GM19467 (cell line): ENCODE measurements around the gene TSPAN15.

Experiments
- ATAC-seq: cut with Tn5 transposase; IDR thresholded peaks from one replicate; pipeline ENCODE4 v1.9.1; 2021; ENCODE audit warnings: mild to moderate bottlenecking, moderate library complexity; ENCODE audit not compliant: unreplicated experiment

TSPAN15 gene

GRCh38 chr10:69464801-69465401 lies 13.6 kb downstream of the TSPAN15 start:
- no peak for ATAC-seq

GRCh38 chr10:69465457-69466157 lies 14.3 kb downstream of the TSPAN15 start:
- no peak for ATAC-seq

GRCh38 chr10:69466158-69466490 lies 14.9 kb downstream of the TSPAN15 start:
- no peak for ATAC-seq

DNA sequence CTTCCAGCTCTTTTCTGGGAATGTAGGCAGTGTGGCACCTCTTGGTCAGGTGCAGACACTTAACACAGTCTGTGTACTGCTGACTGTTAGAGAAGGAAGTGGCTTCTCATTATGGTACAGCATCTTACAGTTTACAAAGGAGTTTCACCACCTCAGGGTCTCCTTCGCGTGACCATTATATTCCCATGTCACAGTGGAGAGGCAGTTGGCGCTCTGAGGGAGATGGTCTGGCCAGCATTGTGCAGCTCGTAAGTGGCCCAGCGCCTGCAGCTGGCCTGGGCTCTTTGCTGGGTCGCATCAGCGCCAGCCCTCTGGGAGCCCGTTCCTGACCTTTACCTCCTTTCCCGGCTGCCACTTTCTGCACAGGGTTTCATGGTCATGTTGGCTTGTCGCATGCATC lies 15.4 kb downstream of the TSPAN15 start:
- no peak for ATAC-seq

GRCh38 chr10:69467928-69468750 lies 16.9 kb downstream of the TSPAN15 start:
- ATAC-seq: no peak

DNA sequence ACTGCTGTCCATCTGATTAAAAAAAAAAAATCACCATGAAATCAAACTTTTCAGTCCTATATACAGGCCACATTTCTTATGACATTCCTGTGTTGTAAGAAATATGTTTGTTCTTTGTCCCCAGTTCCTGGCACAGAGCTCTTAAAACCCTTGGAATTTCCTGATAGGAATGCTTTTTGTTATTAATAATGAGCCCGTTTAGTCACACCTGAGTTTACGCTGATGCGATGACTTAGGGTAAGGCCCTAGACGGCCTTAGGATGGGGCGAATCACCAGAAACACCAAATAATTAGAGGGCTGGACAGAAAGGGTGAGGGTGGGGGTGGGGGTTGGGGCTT lies 17.5 kb downstream of the TSPAN15 start:
- ATAC-seq: no peak

DNA sequence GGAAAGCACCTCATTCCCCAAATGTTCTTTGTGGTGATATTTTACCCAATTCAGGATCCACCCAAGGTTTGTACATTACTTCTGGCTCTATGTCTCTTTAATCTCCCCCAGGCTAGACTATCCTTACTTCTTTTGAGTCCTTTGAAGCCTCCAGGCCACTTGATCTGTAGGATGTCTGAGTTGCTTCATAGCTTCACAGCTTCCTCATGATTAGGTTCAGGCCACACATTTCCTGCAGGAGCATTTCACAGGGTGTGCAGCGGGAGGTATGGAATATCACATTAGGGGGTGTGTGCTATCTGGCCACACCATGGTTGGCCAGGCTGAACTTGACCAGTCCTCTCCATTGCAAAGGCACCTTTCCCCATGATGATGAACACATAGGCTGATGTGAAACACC lies 18.7 kb downstream of the TSPAN15 start:
- no peak for ATAC-seq

DNA sequence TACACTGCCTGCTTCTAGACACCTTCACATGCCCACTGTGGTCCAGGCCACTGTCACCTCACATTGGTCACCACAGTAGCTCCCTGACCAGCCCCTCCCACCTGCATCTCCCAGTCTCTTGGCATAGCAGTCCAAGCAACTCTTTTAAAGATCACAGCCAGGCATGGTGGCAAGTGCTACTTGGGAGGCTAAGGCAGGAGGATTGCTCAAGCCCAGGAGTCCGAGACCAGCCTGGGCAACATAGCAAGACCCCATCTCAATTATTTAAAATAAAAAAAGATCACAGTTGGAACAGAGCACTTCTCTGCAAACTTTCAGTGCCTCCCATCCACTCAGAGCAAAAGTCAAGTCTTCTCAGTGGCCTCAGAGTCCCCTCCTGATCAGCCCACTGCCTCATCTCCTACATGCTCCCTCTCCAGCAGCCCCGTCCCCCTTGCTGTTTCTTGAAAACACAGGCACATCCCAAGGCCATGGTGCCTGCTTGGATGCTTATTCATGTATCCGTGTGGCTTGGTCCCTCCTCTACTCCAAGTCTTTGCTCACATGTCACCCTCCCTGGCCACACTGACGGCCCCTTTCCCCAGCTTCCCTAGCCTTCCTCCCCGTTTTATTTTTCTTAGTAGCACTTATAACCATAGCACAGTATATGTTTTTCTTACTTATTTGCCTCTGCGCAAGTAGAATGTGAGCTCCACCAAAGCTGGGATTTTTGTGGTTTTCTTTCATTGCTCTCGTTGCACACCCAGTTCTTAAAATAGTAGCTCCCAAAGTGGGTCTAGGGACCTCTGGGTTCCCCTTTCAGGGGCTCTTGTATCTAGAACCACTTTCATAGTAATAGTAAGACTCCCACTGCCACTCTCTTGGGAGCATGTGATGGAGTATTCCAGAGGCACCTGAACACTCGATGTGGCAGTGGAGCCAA lies 19.5 kb downstream of the TSPAN15 start:
- ATAC-seq: no peak

DNA sequence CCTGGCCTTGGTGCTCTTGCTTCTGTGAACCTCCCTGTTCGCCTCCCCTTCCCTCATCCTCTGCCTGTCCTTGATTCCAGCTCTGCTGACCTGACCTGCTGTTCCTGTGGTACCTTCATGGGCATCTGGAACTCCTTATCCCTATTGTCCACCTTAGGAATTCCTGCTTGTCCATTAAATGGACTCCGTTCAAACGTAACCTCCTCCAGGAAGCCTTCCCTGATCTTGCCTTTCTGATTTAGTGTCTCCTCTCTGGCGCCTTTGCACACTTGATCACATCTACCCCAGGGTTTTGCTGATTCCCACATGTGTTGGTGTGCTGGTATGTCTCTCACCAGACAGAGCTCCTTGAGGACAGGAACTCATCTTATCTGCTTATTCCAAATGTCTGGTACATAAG lies 20.9 kb downstream of the TSPAN15 start:
- no peak for ATAC-seq

DNA sequence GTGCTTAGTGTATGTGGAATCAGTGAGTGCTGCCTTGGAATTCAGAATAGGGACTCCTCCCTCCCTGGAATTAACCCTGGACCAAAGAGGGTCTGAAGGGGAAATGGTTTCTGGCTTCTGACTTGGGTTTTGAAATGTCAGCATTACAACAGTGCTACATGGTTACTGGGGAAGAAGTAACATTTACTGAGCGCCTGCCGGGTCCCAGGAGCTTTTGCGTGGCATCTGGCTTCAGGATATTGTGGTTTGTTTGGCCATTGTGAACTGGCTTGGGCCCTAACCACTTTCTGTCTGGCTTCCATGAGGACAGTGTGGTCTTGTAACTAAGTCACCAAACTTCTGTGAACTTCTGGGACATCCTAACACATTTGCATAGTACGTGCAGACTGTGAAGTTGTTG lies 21.3 kb downstream of the TSPAN15 start:
- no peak for ATAC-seq

GRCh38 chr10:69473304-69473990 lies 22.2 kb downstream of the TSPAN15 start:
- ATAC-seq: no peak

GRCh38 chr10:69474742-69475432 lies 23.6 kb downstream of the TSPAN15 start:
- ATAC-seq: no peak

DNA sequence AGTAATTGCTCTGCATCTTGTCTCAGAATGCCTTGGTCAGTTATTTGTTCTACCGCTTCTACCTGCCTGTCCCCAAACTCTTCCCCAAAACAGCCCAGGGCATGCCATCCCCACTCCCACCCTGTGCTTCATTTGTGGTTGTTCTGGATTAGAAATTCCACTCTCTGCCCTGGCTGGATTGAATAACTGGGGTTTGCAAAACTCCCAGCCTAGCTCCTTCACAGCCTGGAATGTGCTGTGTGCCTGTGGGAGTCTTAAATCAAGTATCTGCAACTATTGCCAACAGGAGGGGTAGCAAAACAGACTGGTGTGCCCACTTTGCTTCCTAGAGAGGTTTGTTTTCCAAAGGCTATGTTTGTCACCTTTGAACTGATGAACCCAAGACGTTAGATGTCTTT lies 24.2 kb downstream of the TSPAN15 start:
- no peak for ATAC-seq

- ATAC-seq: no peak
Measured at GRCh38 chr10:69477968-69478597, 26.8 kb downstream of the TSPAN15 start.

DNA sequence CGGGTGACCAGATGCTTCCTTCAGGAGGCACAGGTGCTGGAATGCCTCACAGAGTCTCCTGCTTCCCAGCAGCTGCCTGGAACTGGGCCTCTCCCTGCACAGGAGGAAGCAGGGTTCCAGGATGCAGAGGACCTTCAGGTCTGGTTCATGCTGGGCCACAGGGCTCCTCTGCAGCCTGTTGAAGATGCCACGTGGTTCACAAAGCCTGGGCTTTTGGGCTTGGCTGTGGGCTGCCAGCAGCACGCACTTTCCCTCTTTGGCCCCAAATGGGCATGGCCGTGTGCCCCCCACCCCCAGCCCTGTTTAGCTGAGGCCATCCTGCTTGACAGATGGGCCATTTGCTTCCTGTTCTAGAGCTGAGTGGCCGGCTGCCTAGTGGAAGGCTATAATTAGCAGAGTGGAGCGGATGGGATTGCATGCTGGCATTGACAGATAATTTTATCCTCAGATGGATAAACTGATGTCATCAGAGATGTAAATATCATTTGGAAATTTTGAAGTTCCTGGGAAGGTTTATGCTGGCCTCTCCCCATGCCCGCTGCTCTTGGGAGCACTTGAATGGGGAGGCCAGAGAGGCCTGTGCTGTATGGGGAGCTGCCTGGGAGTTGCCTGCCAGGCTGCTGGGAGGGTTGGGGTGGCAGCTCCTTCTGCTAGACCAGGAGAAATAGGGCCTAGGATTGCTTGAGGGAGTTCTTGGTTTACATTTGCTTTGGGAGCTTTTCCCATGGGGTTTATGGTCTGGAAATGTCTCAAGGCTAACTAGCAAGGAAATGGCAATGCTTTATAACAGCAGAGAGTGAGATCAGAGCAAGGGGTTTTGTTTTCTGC lies 28.2 kb downstream of the TSPAN15 start:
- no peak for ATAC-seq

DNA sequence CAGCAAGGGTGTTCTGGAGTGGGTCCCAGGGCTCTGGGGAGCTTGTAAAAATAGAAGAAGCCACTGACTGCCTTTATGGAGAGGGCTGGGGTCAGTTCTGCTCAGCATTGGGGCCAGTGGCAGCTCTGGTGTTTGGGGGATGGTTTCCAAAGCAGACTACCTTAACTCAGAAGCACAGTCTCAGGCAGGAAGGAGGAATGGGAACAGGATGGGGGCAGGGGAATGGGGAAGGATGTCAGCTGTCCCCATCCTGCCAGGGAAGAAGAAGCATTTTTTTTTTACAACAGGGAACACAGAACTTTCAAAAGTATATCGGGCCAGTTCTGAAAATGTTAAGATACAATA lies 28.8 kb downstream of the TSPAN15 start:
- ATAC-seq: no peak

- ATAC-seq: no peak
Measured at GRCh38 chr10:69481305-69481704, 30.0 kb downstream of the TSPAN15 start.

GRCh38 chr10:69481811-69482524 lies 30.7 kb downstream of the TSPAN15 start:
- no peak for ATAC-seq
